B cell (primary cell): ENCODE results near the gene FAM3A. TPM values are rescaled to one million over a fixed set of nuclear protein-coding genes. Genes with fewer than 3 reads are reported as not detected.

ENCODE experiments used
- ATAC-seq: fragments of 200-7000 bp; cut with Tn5 transposase; one replicate; pipeline ENCODE4 v1.10.0; 2021; ENCODE audit warnings: low read depth, mild to moderate bottlenecking, moderate number of reproducible peaks, moderate library complexity
- CTCF ChIA-PET: fragments of 350-600 bp; sonication (Branson Sonifier 250); formaldehyde crosslinking; loops from one replicate; lab custom pipeline; 2021; ENCODE audit warnings: antibody characterized with exemption, inconsistent platforms; lab: Charles Lee
- POLR2A ChIA-PET: fragments of 350-600 bp; sonication (Branson Sonifier 250); formaldehyde crosslinking; loops from one replicate; lab custom pipeline; 2021; ENCODE audit warnings: antibody characterized with exemption; lab: Charles Lee
- DNase-seq: peaks from one replicate; pipeline ENCODE4 v3.0.0; 2013
- H2AFZ ChIP-seq: 2 replicates; pipeline ENCODE4 v1.6.1; 2012; ENCODE audit warnings: mild to moderate bottlenecking, low read depth, low read length; ENCODE audit not compliant: insufficient read depth, poor library complexity, severe bottlenecking
- H3K27ac ChIP-seq, 2 donors: 1 replicate in 1 of 2; 2 replicates in 1 of 2; pipeline ENCODE4 v1.5.1; 2012 to 2013; ENCODE audit warnings: low read length in 2 of 2, mild to moderate bottlenecking in 2 of 2, moderate library complexity in 1 of 2
- H3K27me3 ChIP-seq, 4 experiments: fragments of 200-600 bp in 1 of 4; sonication (generic) in 1 of 4; replicated peaks in 1 of 4; 1 replicate in 2 of 4; 2 replicates in 2 of 4; pipeline versions ENCODE4 v1.6.1 to v1.7.0; 2013 to 2016; ENCODE audit warnings: low read length in 3 of 4, mild to moderate bottlenecking in 2 of 4, mixed read lengths in 1 of 4, moderate library complexity in 1 of 4; ENCODE audit not compliant: insufficient read depth in 4 of 4, control insufficient read depth in 3 of 4; ENCODE audit errors: control extremely low read depth in 1 of 4
- H3K36me3 ChIP-seq, 2 experiments: replicated peaks in 1 of 2; 1 replicate in 1 of 2; 2 replicates in 1 of 2; pipeline versions ENCODE4 v1.6.1 to v1.7.1; 2013; ENCODE audit warnings: low read length in 1 of 2; ENCODE audit not compliant: insufficient read depth in 2 of 2, control insufficient read depth in 1 of 2; ENCODE audit errors: control extremely low read depth in 1 of 2, extremely low read depth in 1 of 2
- H3K4me1 ChIP-seq, 2 donors: fragments of 200-600 bp in 1 of 2; sonication (generic) in 1 of 2; 1 replicate in 1 of 2; 2 replicates in 1 of 2; pipeline versions ENCODE4 v1.5.1 to v1.6.1; 2013 to 2017; ENCODE audit warnings: low read length in 2 of 2; ENCODE audit not compliant: control insufficient read depth in 2 of 2, insufficient read depth in 2 of 2
- H3K4me2 ChIP-seq: replicated peaks from 2 replicates; pipeline ENCODE3; 2012; ENCODE audit warnings: mild to moderate bottlenecking, low read depth, low read length; ENCODE audit not compliant: poor library complexity, severe bottlenecking
- H3K4me3 ChIP-seq, 5 experiments: fragments of 200-600 bp in 1 of 5; sonication (generic) in 1 of 5; 1 replicate in 3 of 5; 2 replicates in 2 of 5; pipeline versions ENCODE4 v1.5.1 to v1.7.0; 2011 to 2016; ENCODE audit warnings: low read length in 4 of 5, mild to moderate bottlenecking in 4 of 5, low read depth in 2 of 5, control low read depth in 1 of 5, moderate library complexity in 1 of 5; ENCODE audit not compliant: insufficient read depth in 1 of 5; ENCODE audit errors: control extremely low read depth in 1 of 5, extremely low read depth in 1 of 5
- H3K79me2 ChIP-seq: fragments of 200-600 bp; sonication (generic); one replicate; pipeline ENCODE4 v1.6.0; 2016; ENCODE audit warnings: low read length; ENCODE audit not compliant: control insufficient read depth, insufficient read depth
- H3K9ac ChIP-seq: fragments of 200-600 bp; sonication (generic); 2 replicates; pipeline ENCODE4 v1.6.1; 2017; ENCODE audit warnings: mild to moderate bottlenecking, low read length, moderate library complexity
- H3K9me3 ChIP-seq, 3 donors: one replicate each; pipeline versions ENCODE4 v1.6.1 to v1.7.1; 2013; ENCODE audit warnings: low read length in 2 of 3; ENCODE audit not compliant: control insufficient read depth in 2 of 3, insufficient read depth in 1 of 3; ENCODE audit errors: control extremely low read depth in 1 of 3
- H4K20me1 ChIP-seq: 2 replicates; pipeline ENCODE4 v1.6.0; 2012; ENCODE audit warnings: mild to moderate bottlenecking, low read length; ENCODE audit not compliant: insufficient read depth, control insufficient read depth, poor library complexity, severe bottlenecking
- H3K27ac Mint-ChIP-seq: one replicate; pipeline ENCODE4 v1.8.0; 2021; ENCODE audit warnings: mixed read lengths
- H3K27me3 Mint-ChIP-seq: one replicate; pipeline ENCODE4 v1.8.0; 2021; ENCODE audit warnings: mixed read lengths
- H3K4me1 Mint-ChIP-seq: one replicate; pipeline ENCODE4 v1.8.0; 2021; ENCODE audit warnings: mixed read lengths
- H3K4me3 Mint-ChIP-seq: one replicate; pipeline ENCODE4 v1.8.0; 2021; ENCODE audit warnings: mixed read lengths
- H3K9me3 Mint-ChIP-seq: one replicate; pipeline ENCODE4 v1.8.0; 2022; ENCODE audit warnings: mixed read lengths; ENCODE audit not compliant: insufficient read depth
- CTCF ChIP-seq: fragments of 200-600 bp; IDR thresholded peaks from one replicate; pipeline ENCODE4 v1.8.0; 2022; ENCODE audit warnings: antibody characterized with exemption, mild to moderate bottlenecking
- EZH2 ChIP-seq: IDR thresholded peaks from 2 replicates; pipeline ENCODE4 v1.6.1; 2012; ENCODE audit warnings: borderline replicate concordance, low read depth, mild to moderate bottlenecking, moderate library complexity, low read length; ENCODE audit not compliant: insufficient read depth, poor library complexity, severe bottlenecking
- WGBS: methylation state at CpG from one replicate; pipeline ENCODE4 v1.1.5; 2013; ENCODE audit warnings: missing lambda C conversion rate; ENCODE audit not compliant: insufficient coverage; 5-methylcytosine and 5-hydroxymethylcytosine counted together
- intact Hi-C: fragments of 100-400 bp; cut with micrococcal nuclease; formaldehyde crosslinking; loops from one replicate; pipeline ENCODE4 v1.10.0; 2022
- polyA plus RNA-seq: library from polyadenylated mRNA; depleted of rRNA; stranded (reverse); fragments of >200 nt; gene quantifications from 2 replicates; pipeline ENCODE4 v1.2.3, GENCODE V29; 2012
- total RNA-seq, 2 donors: library from RNA; stranded (reverse); fragments of 120-200 nt in 1 of 2; gene quantifications; 1 replicate in 1 of 2; 2 replicates in 1 of 2; pipeline versions ENCODE4 v1.2.3 to v1.2.4, GENCODE V29; 2013 to 2022

FAM3A gene
- total and polyA plus RNA-seq, 2 donors (not counting 1 experiment from before 2014, with no cell fraction given) = 39.6 to 59.4 TPM

GRCh38 chrX:154516656-154517100 is 646 bp upstream of the FAM3A start:
- intact Hi-C loops = loop anchor here (1.0 to 5.0 kb wide), 5 partner anchors 26 to 144 kb away; partner anchors contain the start of genes FLNA, LAGE3, PLXNA3 and RPL10
- H2AFZ ChIP-seq = peak overlapping the region; percentile 69
- no peak for ATAC-seq

More at GRCh38 chrX:154516656-154517100, 646 bp upstream of the FAM3A start:
- no peaks in the 10 kb centered on the region for H3K36me3 ChIP-seq
- Mint-ChIP-seq H3K9me3 (no peaks in the 10 kb centered on the region), H3K4me1 (peaks cover 17% of the 10 kb centered on the region), H3K27ac (peak overlapping the region; percentile 94), H3K4me3 (peak overlapping the region; percentile 89), H3K27me3 (no peaks in the 10 kb centered on the region)
- no peaks in the 10 kb centered on the region for H3K9me3 ChIP-seq
- peaks cover 6% of the 10 kb centered on the region for H3K79me2 ChIP-seq
- H3K27me3 ChIP-seq = no peaks in the 10 kb centered on the region
- H3K4me3 ChIP-seq = peak overlapping the region; percentile 22 to 61 (median 55)
- H3K4me2 ChIP-seq = peak overlapping the region; percentile 80
- no peaks in the 10 kb centered on the region for H4K20me1 ChIP-seq
- POLR2A ChIA-PET = interaction anchor here (0.5 to 2.5 kb wide), 6 partner anchors 8 to 119 kb away, joined by 3 to 13 read pairs (median 6); partner anchors contain the start of genes RPL10, SLC10A3 and UBL4A
- CTCF ChIA-PET = interaction anchor here (0.8 to 1.5 kb wide), 5 partner anchors 11 to 417 kb away, joined by 3 to 9 read pairs (median 5); partner anchors contain the start of genes RPL10 and SLC10A3
- TF ChIP-seq EZH2 (no peak), CTCF (no peak)
- H3K9ac ChIP-seq = peak overlapping the region; percentile 65
- 30% methylated on average over 5 of the region's 19 CpGs for WGBS
- DNase-seq = no peak
- H3K4me1 ChIP-seq = peaks cover 4 to 16% of the 10 kb centered on the region in 2 donors
- H3K27ac ChIP-seq = peak overlapping the region; percentile 67 to 71
